Measurements from ENCODE around the gene PGLYRP2.

The PGLYRP2 gene

GRCh38 chr19:15479391-15480345, at the start of gene PGLYRP2:
Gene PGLYRP2 (minus strand): TSS chr19:15479501. CDS start chr19:15479371, 130 bp downstream.
- DNase-seq (ENCODE audit: low read depth), result no peak
- H3K4me3 ChIP-seq (ENCODE audit: low read depth, low read length), result no peak within 1 kb of the TSS
- in situ Hi-C loops (cut with HindIII; ENCODE audit: low sequenced_read_pairs), result no loop called here
- TF ChIP-seq CTCF (IDR thresholded peaks at IDR 0.05; ENCODE audit: low read depth, low read length, missing control alignments), result no peak

GRCh38 chr19:15527705-15528104, 48.4 kb upstream of the PGLYRP2 start:
- no peak overlapping the region for H3K4me3 ChIP-seq (ENCODE audit: low read depth, low read length)
- in situ Hi-C loops (cut with HindIII; ENCODE audit: low sequenced_read_pairs), result no loop called here
- no peak for DNase-seq (ENCODE audit: low read depth)

GRCh38 chr19:15526408-15526807, 47.1 kb upstream of the PGLYRP2 start:
- no peak overlapping the region for H3K4me3 ChIP-seq (ENCODE audit: low read depth, low read length)
- DNase-seq (ENCODE audit: low read depth), result no peak
- TF ChIP-seq CTCF (IDR thresholded peaks at IDR 0.05; ENCODE audit: low read depth, low read length, missing control alignments), result no peak
- in situ Hi-C loops (cut with HindIII; ENCODE audit: low sequenced_read_pairs), result no loop called here

More at GRCh38 chr19:15527705-15528104, 48.4 kb upstream of the PGLYRP2 start:
- TF ChIP-seq CTCF (IDR thresholded peaks at IDR 0.05; ENCODE audit: low read depth, low read length, missing control alignments), result no peak

- H3K4me3 ChIP-seq (ENCODE audit: low read depth, low read length), result no peak overlapping the region
- TF ChIP-seq CTCF (IDR thresholded peaks at IDR 0.05; ENCODE audit: low read depth, low read length, missing control alignments), result no peak
- DNase-seq (ENCODE audit: low read depth), result no peak
- in situ Hi-C loops (cut with HindIII; ENCODE audit: low sequenced_read_pairs), result no loop called here
These were observed 46.0 kb upstream of the PGLYRP2 start for GRCh38 chr19:15525291-15525690.

- in situ Hi-C loops (cut with HindIII; ENCODE audit: low sequenced_read_pairs), result no loop called here
- H3K4me3 ChIP-seq (ENCODE audit: low read depth, low read length), result no peak overlapping the region
- TF ChIP-seq CTCF (IDR thresholded peaks at IDR 0.05; ENCODE audit: low read depth, low read length, missing control alignments), result no peak
- no peak for DNase-seq (ENCODE audit: low read depth)
These were observed 45.5 kb upstream of the PGLYRP2 start for GRCh38 chr19:15524781-15525180.

GRCh38 chr19:15519433-15519976, 40.2 kb upstream of the PGLYRP2 start:
- TF ChIP-seq CTCF (IDR thresholded peaks at IDR 0.05; ENCODE audit: low read depth, low read length, missing control alignments), result no peak
- in situ Hi-C loops (cut with HindIII; ENCODE audit: low sequenced_read_pairs), result no loop called here
- H3K4me3 ChIP-seq (ENCODE audit: low read depth, low read length), result no peak overlapping the region
- DNase-seq (ENCODE audit: low read depth), result no peak
